CD4-positive, CD25-positive, alpha-beta regulatory T cell (primary cell): ENCODE measurements around the gene KAT5. TPM values are rescaled to one million over a fixed set of nuclear protein-coding genes. Genes with fewer than 3 reads are reported as not detected.
"Not testable (repeated sequence)": the region's sequence is repeated elsewhere in the genome, so short reads cannot be mapped to it uniquely, and the experiment has no call there.

ENCODE experiments used
- ATAC-seq, 2 donors: fragments of 150-1000 bp; cut with Tn5 transposase; one replicate each; pipeline ENCODE4 v1.10.0; 2021; ENCODE audit warnings: low read depth in 2 of 2, moderate number of reproducible peaks in 2 of 2, moderate library complexity in 1 of 2
- DNase-seq, 3 donors: peaks; one replicate each; pipeline versions ENCODE4 v3.0.0 to v3.0.0-alpha.2; 2012 to 2022; ENCODE audit warnings: mixed read lengths in 1 of 3
- H3K27ac ChIP-seq: one replicate; pipeline ENCODE4 v1.7.0; 2013; ENCODE audit warnings: mild to moderate bottlenecking, low read length; ENCODE audit not compliant: insufficient read depth, poor library complexity, severe bottlenecking
- H3K27me3 ChIP-seq: one replicate; pipeline ENCODE4 v1.7.0; 2013; ENCODE audit warnings: low read length; ENCODE audit not compliant: control insufficient read depth, insufficient read depth
- H3K36me3 ChIP-seq: one replicate; pipeline ENCODE4 v1.7.0; 2013; ENCODE audit warnings: mild to moderate bottlenecking, low read length, moderate library complexity; ENCODE audit not compliant: control insufficient read depth, insufficient read depth
- H3K4me1 ChIP-seq: 2 replicates; pipeline ENCODE4 v1.7.0; 2013; ENCODE audit warnings: mild to moderate bottlenecking, low read length; ENCODE audit not compliant: insufficient read depth, control insufficient read depth, poor library complexity, severe bottlenecking
- H3K4me3 ChIP-seq: one replicate; pipeline ENCODE4 v1.7.0; 2013; ENCODE audit warnings: low read depth, mild to moderate bottlenecking, low read length, moderate library complexity
- H3K9me3 ChIP-seq, 2 experiments: 1 replicate in 1 of 2; 2 replicates in 1 of 2; pipeline ENCODE4 v1.7.0; 2013; ENCODE audit warnings: low read length in 2 of 2, mild to moderate bottlenecking in 1 of 2, moderate library complexity in 1 of 2; ENCODE audit not compliant: control insufficient read depth in 2 of 2
- H3K27ac Mint-ChIP-seq, 3 donors: one replicate each; pipeline ENCODE4 v1.8.0; 2020 to 2022; ENCODE audit warnings: mild to moderate bottlenecking in 3 of 3, mixed read lengths in 3 of 3, moderate library complexity in 2 of 3
- H3K27me3 Mint-ChIP-seq: one replicate; pipeline ENCODE4 v1.8.0; 2022; ENCODE audit warnings: mild to moderate bottlenecking, mixed read lengths
- H3K36me3 Mint-ChIP-seq: one replicate; pipeline ENCODE4 v1.8.0; 2020; ENCODE audit warnings: mixed read lengths
- H3K4me1 Mint-ChIP-seq, 4 donors: one replicate each; pipeline ENCODE4 v1.8.0; 2020 to 2022; ENCODE audit warnings: mixed read lengths in 4 of 4, mild to moderate bottlenecking in 1 of 4
- H3K4me3 Mint-ChIP-seq, 4 donors: one replicate each; pipeline ENCODE4 v1.8.0; 2020 to 2022; ENCODE audit warnings: mild to moderate bottlenecking in 4 of 4, mixed read lengths in 4 of 4, moderate library complexity in 3 of 4
- H3K9me3 Mint-ChIP-seq, 7 donors: one replicate each; pipeline ENCODE4 v1.8.0; 2020 to 2022; ENCODE audit warnings: mixed read lengths in 7 of 7, mild to moderate bottlenecking in 3 of 7, moderate library complexity in 2 of 7
- polyA plus RNA-seq, 4 donors: library from polyadenylated mRNA; unstranded; fragments of 300-500 nt; fragmentation: Illumina TruSeq; gene quantifications; one replicate each; pipeline ENCODE4 v1.2.3, GENCODE V29; 2021
- total RNA-seq: library from RNA; stranded (reverse); gene quantifications from one replicate; pipeline ENCODE4 v1.2.3, GENCODE V29; 2022

The KAT5 gene
- total RNA-seq: 127 TPM
- 10 to 100 TPM; 45.4 to 62.7 (median 55.7) TPM for polyA plus RNA-seq

- ATAC-seq (peak; percentile 85 to 86), DNase-seq (peak; percentile 96 to 99 (median 99))
- peak within 1 kb of the TSS; percentile 99 for H3K27ac ChIP-seq
- H3K4me1 ChIP-seq: peaks cover 19% of the 10 kb centered on the region
- Mint-ChIP-seq H3K36me3 (peaks cover 22% of the 10 kb centered on the region), H3K4me3 (peak within 1 kb of the TSS; percentile 93 to 99 (median 97)), H3K27me3 (peaks cover 5% of the 10 kb centered on the region), H3K4me1 (peaks cover 5 to 29% (median 18%) of the 10 kb centered on the region in 4 donors), H3K9me3 (peaks cover 0 to 2% (median 0%) of the 10 kb centered on the region in 7 donors), H3K27ac (peak within 1 kb of the TSS; percentile 99 to 100 (median 99))
- H3K9me3 ChIP-seq: no peaks in the 10 kb centered on the region
- no peaks in the 10 kb centered on the region for H3K27me3 ChIP-seq
- H3K4me3 ChIP-seq: peak within 1 kb of the TSS; percentile 78
- peaks cover 36% of the 10 kb centered on the region for H3K36me3 ChIP-seq
These were observed at the start of gene KAT5 for GRCh38 chr11:65711785-65712632. Gene KAT5 (plus strand): TSS chr11:65712252. CDS start chr11:65712268, 16 bp downstream.

GRCh38 chr11:65662799-65663638 lies 49.0 kb upstream of the KAT5 start, which contains the start of gene RELA:
Gene RELA (minus strand): TSS chr11:65662916. CDS start chr11:65662832, 84 bp downstream.
- Mint-ChIP-seq H3K4me3 (peak within 1 kb of the TSS; percentile 89 to 97 (median 94)), H3K27me3 (peaks cover 4% of the 10 kb centered on the region), H3K9me3 (no peaks in the 10 kb centered on the region), H3K36me3 (peaks cover 21% of the 10 kb centered on the region), H3K27ac (peak within 1 kb of the TSS; percentile 88 to 94 (median 93)), H3K4me1 (peaks cover 5 to 49% (median 17%) of the 10 kb centered on the region in 4 donors)
- H3K4me1 ChIP-seq: peaks cover 41% of the 10 kb centered on the region
- H3K27me3 ChIP-seq: no peaks in the 10 kb centered on the region
- peak within 1 kb of the TSS; percentile 98 for H3K27ac ChIP-seq
- H3K9me3 ChIP-seq: no peaks in the 10 kb centered on the region
- peak within 1 kb of the TSS; percentile 86 for H3K4me3 ChIP-seq
- peak; percentile 85 to 90 (median 90) for DNase-seq
- H3K36me3 ChIP-seq: peaks cover 30% of the 10 kb centered on the region
- peak; percentile 87 to 91 for ATAC-seq

- Histone ChIP-seq H3K27me3 (no peaks in the 10 kb centered on the region), H3K36me3 (peaks cover 23% of the 10 kb centered on the region), H3K4me3 (peak overlapping the region; percentile 78), H3K27ac (peak overlapping the region; percentile 98), H3K4me1 (peaks cover 41% of the 10 kb centered on the region), H3K9me3 (no peaks in the 10 kb centered on the region)
- H3K4me1 Mint-ChIP-seq: peaks cover 5 to 45% (median 15%) of the 10 kb centered on the region in 4 donors
- peaks cover 4% of the 10 kb centered on the region for H3K27me3 Mint-ChIP-seq
- H3K36me3 Mint-ChIP-seq: peaks cover 16% of the 10 kb centered on the region
- peak overlapping the region; percentile 88 to 94 (median 93) for H3K27ac Mint-ChIP-seq
- ATAC-seq (no peak), DNase-seq (peak in 2 of 3 donors; percentile 26 to 59)
- H3K4me3 Mint-ChIP-seq: peak overlapping the region; percentile 89 to 97 (median 94)
- H3K9me3 Mint-ChIP-seq: no peaks in the 10 kb centered on the region
These were observed 48.3 kb upstream of the KAT5 start for GRCh38 chr11:65663639-65664200.

GRCh38 chr11:65672180-65672860 lies 39.7 kb upstream of the KAT5 start:
- Histone ChIP-seq H3K4me3 (no peak overlapping the region), H3K9me3 (no peaks in the 10 kb centered on the region), H3K27ac (no peak overlapping the region), H3K27me3 (no peaks in the 10 kb centered on the region), H3K36me3 (no peaks in the 10 kb centered on the region), H3K4me1 (no peaks in the 10 kb centered on the region)
- H3K9me3 Mint-ChIP-seq: no peaks in the 10 kb centered on the region
- peak overlapping the region in 1 of 3 donors; percentile 1 for H3K27ac Mint-ChIP-seq
- no peaks in the 10 kb centered on the region for H3K36me3 Mint-ChIP-seq
- DNase-seq: no peak
- H3K4me1 Mint-ChIP-seq: no peaks in the 10 kb centered on the region
- peak in 1 of 2 donors; percentile 44 for ATAC-seq
- no peak overlapping the region for H3K4me3 Mint-ChIP-seq
- peaks cover 14% of the 10 kb centered on the region for H3K27me3 Mint-ChIP-seq

- no peaks in the 10 kb centered on the region for H3K9me3 ChIP-seq
- no peak for DNase-seq
These were observed 39.1 kb upstream of the KAT5 start for GRCh38 chr11:65672982-65673381.

GRCh38 chr11:65680192-65680743 lies 31.8 kb upstream of the KAT5 start:
- Mint-ChIP-seq H3K9me3 (no peaks in the 10 kb centered on the region), H3K4me1 (no peaks in the 10 kb centered on the region), H3K27me3 (peaks cover 19% of the 10 kb centered on the region), H3K27ac (no peak overlapping the region), H3K4me3 (no peak overlapping the region), H3K36me3 (no peaks in the 10 kb centered on the region)
- Histone ChIP-seq H3K27ac (no peak overlapping the region), H3K36me3 (no peaks in the 10 kb centered on the region), H3K4me1 (no peaks in the 10 kb centered on the region), H3K4me3 (no peak overlapping the region), H3K9me3 (no peaks in the 10 kb centered on the region), H3K27me3 (peaks cover 7% of the 10 kb centered on the region)
- no peak for ATAC-seq
- DNase-seq: no peak

More at GRCh38 chr11:65672982-65673381, 39.1 kb upstream of the KAT5 start:
- no peak overlapping the region for H3K27ac Mint-ChIP-seq
- H3K9me3 Mint-ChIP-seq: no peaks in the 10 kb centered on the region
- ATAC-seq: no peak
- H3K4me3 Mint-ChIP-seq: no peak overlapping the region
- peaks cover 14% of the 10 kb centered on the region for H3K27me3 Mint-ChIP-seq
- H3K27ac ChIP-seq: no peak overlapping the region
- no peak overlapping the region for H3K4me3 ChIP-seq
- H3K27me3 ChIP-seq: no peaks in the 10 kb centered on the region
- H3K4me1 Mint-ChIP-seq: no peaks in the 10 kb centered on the region
- H3K36me3 Mint-ChIP-seq: no peaks in the 10 kb centered on the region
- no peaks in the 10 kb centered on the region for H3K4me1 ChIP-seq
- no peaks in the 10 kb centered on the region for H3K36me3 ChIP-seq

GRCh38 chr11:65683480-65683879 lies 28.6 kb upstream of the KAT5 start:
- H3K27ac Mint-ChIP-seq: not testable (repeated sequence)

More at GRCh38 chr11:65683480-65683879, 28.6 kb upstream of the KAT5 start:
- not testable (repeated sequence) for H3K27me3 Mint-ChIP-seq, H3K36me3 ChIP-seq, H3K27me3 ChIP-seq, DNase-seq, H3K4me1 ChIP-seq, H3K4me3 ChIP-seq, H3K9me3 Mint-ChIP-seq, H3K36me3 Mint-ChIP-seq, ATAC-seq, H3K27ac ChIP-seq, H3K4me3 Mint-ChIP-seq, H3K4me1 Mint-ChIP-seq, H3K9me3 ChIP-seq
